ENCODE measurements around the gene RIN3. TPM values are rescaled to one million over a fixed set of nuclear protein-coding genes. Genes with fewer than 3 reads are reported as not detected.
"Not testable (repeated sequence)": the region's sequence is repeated elsewhere in the genome, so short reads cannot be mapped to it uniquely, and the experiment has no call there.

RIN3 gene
- total RNA-seq, 6 experiments from 2014 or later = 10.7 to 20.4 (median 18.9) TPM

DNA sequence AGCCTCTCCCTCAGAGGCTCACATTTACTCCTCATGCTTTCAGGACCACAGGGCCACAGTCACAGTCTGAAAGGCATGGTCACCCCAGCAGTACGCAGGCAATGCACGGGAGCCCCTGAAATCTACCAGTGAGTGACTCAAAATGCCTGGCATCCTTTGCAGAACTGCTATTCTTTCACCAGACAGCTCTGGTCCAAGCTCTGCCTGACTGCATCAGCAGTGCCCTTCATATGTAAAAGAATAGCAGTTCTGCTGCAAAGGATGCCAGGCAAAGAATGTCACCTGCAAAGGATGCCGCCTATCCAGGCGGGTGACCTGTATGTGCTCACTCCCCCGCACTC lies 196.4 kb downstream of the RIN3 start:
- Histone ChIP-seq H3K27ac (no peak overlapping the region), H3K9me3 (no peaks in the 10 kb centered on the region), H3K36me3 (peaks cover 0 to 35% (median 0%) of the 10 kb centered on the region in 4 donors), H3K4me3 (no peak overlapping the region), H3K27me3 (no peaks in the 10 kb centered on the region), H3K4me1 (no peaks in the 10 kb centered on the region)
- TF ChIP-seq, protein P1, sequence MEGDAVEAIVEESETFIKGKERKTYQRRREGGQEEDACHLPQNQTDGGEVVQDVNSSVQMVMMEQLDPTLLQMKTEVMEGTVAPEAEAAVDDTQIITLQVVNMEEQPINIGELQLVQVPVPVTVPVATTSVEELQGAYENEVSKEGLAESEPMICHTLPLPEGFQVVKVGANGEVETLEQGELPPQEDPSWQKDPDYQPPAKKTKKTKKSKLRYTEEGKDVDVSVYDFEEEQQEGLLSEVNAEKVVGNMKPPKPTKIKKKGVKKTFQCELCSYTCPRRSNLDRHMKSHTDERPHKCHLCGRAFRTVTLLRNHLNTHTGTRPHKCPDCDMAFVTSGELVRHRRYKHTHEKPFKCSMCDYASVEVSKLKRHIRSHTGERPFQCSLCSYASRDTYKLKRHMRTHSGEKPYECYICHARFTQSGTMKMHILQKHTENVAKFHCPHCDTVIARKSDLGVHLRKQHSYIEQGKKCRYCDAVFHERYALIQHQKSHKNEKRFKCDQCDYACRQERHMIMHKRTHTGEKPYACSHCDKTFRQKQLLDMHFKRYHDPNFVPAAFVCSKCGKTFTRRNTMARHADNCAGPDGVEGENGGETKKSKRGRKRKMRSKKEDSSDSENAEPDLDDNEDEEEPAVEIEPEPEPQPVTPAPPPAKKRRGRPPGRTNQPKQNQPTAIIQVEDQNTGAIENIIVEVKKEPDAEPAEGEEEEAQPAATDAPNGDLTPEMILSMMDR (IDR thresholded peaks at IDR 0.05) = no peak
- TF ChIP-seq POLR2A (IDR thresholded peaks at IDR 0.05) = no peak
- WGBS (ENCODE audit: insufficient coverage, low coverage, low lambda C conversion rate, missing lambda C conversion rate) = 89% methylated on average over 3 of the region's 5 CpGs
- ATAC-seq = no peak
- intact Hi-C loops (cut with DNase I) = loop anchor here in 1 of 2 donors (5.0 kb wide), 1 partner anchor 72 kb away; no protein-coding TSS in a partner anchor
- no peak for DNase-seq

DNA sequence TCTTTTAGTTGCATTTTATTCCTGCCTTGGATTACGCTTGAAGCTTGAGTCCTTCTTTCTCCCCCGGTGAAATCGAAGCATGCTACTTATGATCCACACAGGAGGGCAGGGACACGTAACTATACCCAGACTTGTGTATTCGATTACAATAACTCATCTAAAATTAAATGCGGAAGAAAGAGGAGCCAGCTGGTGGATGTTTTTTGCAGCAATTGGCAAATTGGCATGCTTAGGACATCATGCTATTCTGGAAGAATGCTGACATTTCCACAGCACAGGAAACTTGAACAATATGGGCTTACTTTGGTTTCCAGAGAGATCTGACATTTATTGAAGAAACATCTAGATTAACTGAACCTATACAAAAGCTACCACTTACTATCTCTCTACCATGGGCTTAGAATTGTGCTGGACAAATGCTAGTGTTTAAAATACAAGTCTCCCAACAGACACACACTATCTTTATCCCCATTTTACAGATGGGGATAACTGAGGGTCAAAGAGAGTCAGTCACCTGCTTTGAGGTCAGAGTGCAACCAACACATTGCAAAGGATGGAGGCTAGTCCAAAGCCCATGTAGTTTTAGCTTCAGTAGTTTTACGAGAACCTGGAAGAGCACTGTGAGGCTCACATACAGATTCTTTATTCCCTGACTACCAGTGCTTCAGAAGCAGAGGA lies 198.5 kb downstream of the RIN3 start:
- TF ChIP-seq, protein P1 (IDR thresholded peaks at IDR 0.05) = no peak
- no peak for TF ChIP-seq POLR2A (IDR thresholded peaks at IDR 0.05)
- 85% methylated on average over 7 of the region's 7 CpGs for WGBS (ENCODE audit: insufficient coverage, low coverage, low lambda C conversion rate, missing lambda C conversion rate)
- Histone ChIP-seq H3K9me3 (no peaks in the 10 kb centered on the region), H3K27ac (no peak overlapping the region), H3K4me1 (no peaks in the 10 kb centered on the region), H3K4me3 (no peak overlapping the region), H3K27me3 (no peaks in the 10 kb centered on the region), H3K36me3 (peaks cover 0 to 39% (median 0%) of the 10 kb centered on the region in 4 donors)
- intact Hi-C loops (cut with DNase I) = loop anchor here in 1 of 2 donors (5.0 kb wide), 1 partner anchor 70 kb away; no protein-coding TSS in a partner anchor
- ATAC-seq = no peak
- no peak for DNase-seq

DNA sequence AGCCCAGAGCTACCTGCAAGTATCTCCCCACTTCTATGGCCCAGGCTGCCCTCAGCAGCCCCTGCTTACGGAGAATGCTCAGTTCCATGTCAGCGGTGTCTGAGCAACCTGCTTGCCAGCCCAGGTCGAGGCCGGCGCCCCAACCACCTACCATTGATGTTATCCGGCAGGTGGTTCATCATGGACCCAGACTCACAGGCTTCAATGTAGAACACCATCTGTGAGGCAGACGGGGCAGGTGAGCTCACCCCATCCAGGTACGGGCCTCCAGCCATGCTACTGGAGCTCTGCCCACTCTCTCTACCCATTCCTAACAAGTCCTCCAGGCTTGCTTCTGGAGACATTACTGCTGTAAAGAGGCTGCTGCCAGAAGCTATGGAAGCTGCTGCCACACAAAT lies 199.1 kb downstream of the RIN3 start:
- H3K36me3 ChIP-seq = peaks cover 0 to 39% (median 0%) of the 10 kb centered on the region in 4 donors
- TF ChIP-seq, protein P1 (IDR thresholded peaks at IDR 0.05) = no peak
- no peak for TF ChIP-seq POLR2A (IDR thresholded peaks at IDR 0.05)
- intact Hi-C loops (cut with DNase I) = loop anchor here in 1 of 2 donors (5.0 kb wide), 1 partner anchor 70 kb away; no protein-coding TSS in a partner anchor
- ATAC-seq (no peak), DNase-seq (no peak)
- no peaks in the 10 kb centered on the region for H3K4me1 ChIP-seq
- H3K27me3 ChIP-seq = no peaks in the 10 kb centered on the region
- WGBS (ENCODE audit: insufficient coverage, low coverage, low lambda C conversion rate, missing lambda C conversion rate) = 85% methylated on average over 2 of the region's 8 CpGs
- no peak overlapping the region for H3K4me3 ChIP-seq
- no peaks in the 10 kb centered on the region for H3K9me3 ChIP-seq
- no peak overlapping the region for H3K27ac ChIP-seq

DNA sequence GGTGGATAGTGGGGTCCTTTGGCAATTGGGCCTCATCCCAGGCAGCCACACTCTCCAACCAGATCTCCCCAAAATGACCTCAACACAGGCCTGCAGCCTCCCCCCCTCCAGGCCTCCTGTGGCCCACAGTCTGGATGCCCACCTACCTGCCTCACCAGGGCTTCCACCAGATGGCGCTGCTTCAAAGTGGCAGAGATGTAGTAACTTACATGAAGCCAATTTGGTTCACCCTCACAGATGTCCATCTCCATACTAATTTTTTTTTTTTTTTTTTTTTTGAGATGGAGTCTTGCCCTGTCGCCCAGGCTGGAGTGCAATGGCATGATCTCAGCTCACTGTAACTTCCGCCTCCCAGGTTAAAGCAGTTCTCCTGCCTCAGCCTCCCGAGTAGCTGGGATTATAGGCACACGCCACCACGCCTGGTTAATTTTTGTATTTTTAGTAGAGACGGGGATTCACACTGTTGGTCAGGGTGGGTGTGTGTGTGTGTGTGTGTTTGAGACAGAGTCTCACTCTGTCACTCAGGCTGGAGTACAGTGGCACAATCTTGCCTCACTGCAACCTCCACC lies 201.2 kb downstream of the RIN3 start:
- DNase-seq (peak; percentile 80 to 82 (median 81)), ATAC-seq (peak; percentile 85 to 90 (median 86))
- WGBS (ENCODE audit: insufficient coverage, low coverage, low lambda C conversion rate, missing lambda C conversion rate) = 74% methylated on average over 7 of the region's 7 CpGs
- not testable (repeated sequence) for H3K4me1 ChIP-seq, H3K27me3 ChIP-seq, H3K9me3 ChIP-seq, H3K4me3 ChIP-seq, H3K27ac ChIP-seq
- TF ChIP-seq, protein P1 (IDR thresholded peaks at IDR 0.05) = peak; percentile 68 to 81 (median 72)
- H3K36me3 ChIP-seq = peaks cover 0 to 39% (median 0%) of the 10 kb centered on the region in 4 donors
- intact Hi-C loops (cut with DNase I) = loop anchor here (5.0 kb wide), 1 partner anchor 67 kb away; no protein-coding TSS in a partner anchor
